HG03175 (cell line): ENCODE results near the gene HADHB.
"Not testable (repeated sequence)": the region's sequence is repeated elsewhere in the genome, so short reads cannot be mapped to it uniquely, and the experiment has no call there.

Source experiments
- ATAC-seq: cut with Tn5 transposase; IDR thresholded peaks from one replicate; pipeline ENCODE4 v1.9.1; 2021; ENCODE audit warnings: mild to moderate bottlenecking, moderate library complexity; ENCODE audit not compliant: unreplicated experiment

The HADHB gene

DNA sequence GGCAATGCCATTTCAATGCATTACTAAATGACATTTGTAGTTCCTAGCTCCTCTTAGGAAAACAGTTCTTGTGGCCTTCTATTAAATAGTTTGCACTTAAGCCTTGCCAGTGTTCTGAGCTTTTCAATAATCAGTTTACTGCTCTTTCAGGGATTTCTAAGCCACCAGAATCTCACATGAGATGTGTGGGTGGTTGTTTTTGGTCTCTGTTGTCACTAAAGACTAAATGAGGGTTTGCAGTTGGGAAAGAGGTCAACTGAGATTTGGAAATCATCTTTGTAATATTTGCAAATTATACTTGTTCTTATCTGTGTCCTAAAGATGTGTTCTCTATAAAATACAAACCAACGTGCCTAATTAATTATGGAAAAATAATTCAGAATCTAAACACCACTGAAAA, 45.3 kb downstream of the HADHB start:
- no peak for ATAC-seq

DNA sequence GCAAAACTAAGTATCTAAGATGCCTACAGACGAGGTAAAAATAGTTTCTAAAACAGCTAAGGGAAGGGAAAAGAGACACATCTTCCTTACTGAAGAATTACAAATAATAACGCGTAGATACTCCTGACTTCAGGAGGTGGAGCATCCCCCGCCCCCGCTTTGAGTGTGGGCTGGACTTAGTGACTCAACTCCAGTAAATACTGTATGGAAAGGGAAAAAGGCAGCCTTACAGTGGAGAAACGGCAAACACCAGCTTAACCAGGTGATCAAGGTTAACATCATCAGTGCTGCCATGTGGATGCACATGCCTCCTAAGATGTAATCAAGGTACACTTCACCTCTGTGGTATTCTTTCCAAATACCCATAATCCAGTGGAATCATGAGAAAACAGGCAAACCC, 47.9 kb downstream of the HADHB start:
- ATAC-seq = no peak

DNA sequence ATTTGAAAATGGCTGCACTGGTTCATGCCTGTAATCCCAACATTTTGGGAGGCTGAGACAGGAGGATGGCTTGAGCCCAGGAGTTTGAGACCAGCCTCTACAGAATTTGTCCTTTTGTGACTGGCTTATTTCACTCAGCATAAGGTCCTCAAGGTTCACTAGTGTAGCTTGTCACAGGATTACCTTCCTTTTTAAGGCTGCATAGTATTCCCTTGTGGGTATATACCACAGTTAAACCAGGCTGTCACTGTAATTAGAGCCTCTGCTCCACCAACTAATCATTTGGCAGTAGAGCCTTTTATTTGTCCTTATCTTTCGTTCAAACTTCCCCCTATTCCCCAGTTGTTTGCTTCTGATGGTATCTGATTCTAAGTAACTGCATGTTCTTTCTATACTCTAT, 50.8 kb downstream of the HADHB start:
- ATAC-seq = no peak

DNA sequence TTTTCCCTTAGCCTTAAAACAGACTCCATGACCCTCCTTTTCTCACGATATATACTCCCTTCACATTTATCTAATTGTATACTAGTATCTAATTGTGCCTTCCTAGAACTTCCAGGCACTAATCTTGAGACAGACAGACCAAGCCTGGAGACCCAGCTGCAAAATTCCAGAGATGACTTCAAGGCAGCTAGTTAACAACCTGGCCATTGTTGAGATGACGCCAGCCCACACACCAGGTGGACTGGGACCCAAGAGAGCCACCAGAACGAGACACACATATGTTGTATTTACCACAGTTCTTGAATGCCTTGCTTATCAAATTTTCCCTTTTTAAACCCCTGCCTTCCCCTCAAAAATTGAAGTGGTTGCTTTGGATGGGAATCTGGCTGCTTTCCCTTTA, 52.3 kb downstream of the HADHB start:
- ATAC-seq = no peak

DNA sequence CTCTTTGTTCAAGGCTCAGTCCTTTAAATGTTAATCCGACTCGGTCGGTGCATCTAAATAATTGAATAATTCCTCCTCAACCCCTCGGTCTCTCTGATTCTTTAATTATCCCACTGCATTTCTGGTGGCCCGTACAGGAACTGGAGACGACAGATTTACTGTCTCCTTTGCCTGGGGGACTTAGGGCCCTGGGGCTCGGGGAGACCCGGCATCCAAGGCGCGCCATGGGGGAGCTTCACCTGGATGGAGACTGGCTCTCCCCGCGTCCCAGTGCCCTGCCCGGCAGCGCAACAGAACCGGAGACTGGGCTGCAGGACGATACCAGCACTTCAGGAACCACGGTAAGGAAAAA, 53.5 kb downstream of the HADHB start:
- ATAC-seq = no peak

DNA sequence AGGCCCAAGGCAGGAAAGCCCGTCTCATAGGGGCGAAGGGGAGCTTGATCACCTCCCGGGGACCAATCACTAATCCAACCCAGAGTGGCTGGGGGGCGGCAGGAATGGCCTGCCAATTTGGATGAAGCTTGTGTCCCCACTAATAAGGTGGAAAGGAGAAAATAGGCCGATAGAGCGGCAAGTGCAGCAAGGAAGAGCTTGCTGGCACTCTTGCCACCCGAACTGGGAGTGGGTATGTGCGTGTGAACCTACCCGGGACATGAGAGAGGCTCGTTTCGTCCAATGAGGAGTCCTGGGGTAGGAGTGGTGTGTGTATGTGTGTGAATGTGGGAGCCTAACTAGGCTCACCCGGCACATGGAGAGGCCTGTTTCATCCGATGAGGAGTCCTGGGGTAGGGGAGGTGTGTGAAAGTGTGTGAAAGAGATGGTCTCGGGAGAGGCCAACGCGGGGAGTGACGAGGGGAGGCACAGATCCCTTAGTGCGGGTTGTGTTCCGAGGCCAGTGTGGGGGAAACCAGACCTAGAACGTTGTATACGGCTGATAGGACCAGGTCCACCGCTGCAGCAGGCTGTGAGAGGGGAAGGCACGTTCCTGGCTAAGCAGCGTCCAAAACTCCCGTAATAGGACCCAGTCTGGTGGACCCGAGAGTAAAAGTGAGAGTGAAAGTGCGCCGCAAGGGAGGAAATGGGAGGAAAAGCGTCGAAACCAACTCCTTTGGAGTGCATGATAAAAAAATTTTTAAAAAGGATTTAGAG, 54.1 kb downstream of the HADHB start:
- ATAC-seq = no peak

DNA sequence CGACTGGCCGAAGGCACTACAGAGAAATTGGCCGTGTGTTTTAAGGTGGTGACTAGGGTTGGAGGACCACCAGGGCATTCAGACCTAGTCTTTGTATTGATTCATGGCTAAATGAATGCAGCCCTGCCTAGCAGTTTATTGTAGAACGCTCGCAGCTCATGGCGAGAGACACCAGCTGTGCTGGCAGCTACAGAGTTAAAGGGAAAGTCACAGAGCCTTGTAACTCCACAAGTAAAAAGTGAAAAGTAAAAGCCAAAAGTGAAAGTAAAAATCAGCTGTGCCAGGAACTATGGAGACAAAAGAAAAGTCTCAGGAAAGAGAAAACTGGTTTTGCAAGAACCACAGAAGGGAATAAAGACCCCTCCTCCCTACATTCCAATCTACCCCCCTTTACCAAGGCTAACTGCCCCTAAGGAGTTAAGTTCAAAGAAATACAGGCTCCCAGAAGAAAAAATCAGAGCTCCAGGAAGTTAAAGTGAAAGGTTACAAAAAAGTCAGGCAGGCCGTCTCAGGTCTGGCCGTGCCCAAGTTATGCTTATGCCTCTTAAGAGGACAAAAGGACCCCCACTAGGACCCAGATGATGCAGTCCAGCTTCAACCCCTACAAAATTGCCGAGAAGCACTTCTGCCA, 54.8 kb downstream of the HADHB start:
- ATAC-seq = no peak

DNA sequence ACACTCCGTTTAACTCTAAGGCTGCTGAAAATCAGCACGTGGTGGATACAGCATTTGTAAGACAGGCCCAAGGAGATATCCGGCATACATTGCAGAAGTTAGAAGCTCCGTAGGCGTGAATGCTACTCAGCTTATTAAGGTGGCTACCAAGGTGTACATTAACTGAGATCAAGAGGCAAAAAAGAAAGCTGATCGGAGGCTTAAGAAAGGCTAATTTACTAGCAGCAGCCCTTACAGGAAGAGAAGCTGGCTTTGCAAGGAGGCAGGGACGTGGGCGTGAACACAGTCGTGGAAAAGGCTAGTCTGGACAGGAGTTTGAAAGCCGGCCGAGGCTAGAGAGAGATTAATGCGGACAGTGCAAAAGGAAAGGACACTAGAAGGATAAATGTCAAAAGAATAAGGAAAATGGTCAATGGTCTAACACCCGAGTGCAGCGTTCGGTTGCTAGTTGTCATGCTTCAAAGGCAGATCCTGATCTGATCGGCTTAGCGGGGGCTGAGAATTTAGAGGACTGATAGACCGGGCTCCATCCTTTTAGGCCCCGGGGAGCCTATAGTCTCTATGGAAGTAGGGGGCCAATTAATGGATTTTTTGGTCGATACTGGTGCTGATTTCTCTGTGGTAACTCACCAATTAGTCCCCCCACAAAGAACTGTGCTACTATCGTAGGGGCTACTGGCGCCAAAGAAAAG, 55.6 kb downstream of the HADHB start:
- no peak for ATAC-seq

DNA sequence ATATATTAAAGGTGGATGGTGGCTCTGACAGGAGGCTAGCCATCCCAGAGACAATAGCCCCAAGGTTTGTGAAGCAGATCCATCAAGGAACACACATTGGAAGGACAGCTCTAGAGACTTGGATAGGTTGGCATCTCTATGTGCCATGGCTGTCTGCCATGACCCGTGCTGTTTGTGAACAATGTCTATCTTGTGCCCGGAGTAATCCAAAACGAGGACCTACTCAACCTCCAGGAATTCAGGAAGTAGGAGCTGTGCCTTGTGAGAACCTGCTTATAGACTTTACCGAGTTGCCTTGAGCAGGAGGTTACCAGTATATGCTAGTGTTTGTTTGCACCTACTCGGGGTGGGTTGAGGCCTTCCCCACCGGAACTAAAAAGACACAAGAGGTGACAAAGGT, 58.1 kb downstream of the HADHB start:
- no peak for ATAC-seq

DNA sequence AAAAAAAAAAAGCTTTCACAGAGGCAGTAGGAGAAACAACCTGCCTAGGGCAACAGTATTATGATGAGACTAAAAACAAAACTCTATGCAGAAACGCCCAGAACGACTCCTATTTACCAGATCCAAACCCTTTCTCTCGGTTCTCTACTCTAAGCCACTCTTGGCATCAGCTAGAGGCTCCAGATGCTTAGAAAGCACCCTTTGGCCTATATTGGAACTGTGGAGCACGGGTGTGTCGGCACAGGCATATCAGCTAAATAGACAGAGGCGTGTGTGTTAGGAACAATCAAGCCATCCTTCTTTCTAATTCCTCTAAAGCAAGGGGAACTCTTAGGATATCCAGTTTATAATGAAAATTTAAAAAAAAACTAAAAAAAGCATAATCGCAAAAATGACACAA, 60.4 kb downstream of the HADHB start:
- not testable (repeated sequence) for ATAC-seq

DNA sequence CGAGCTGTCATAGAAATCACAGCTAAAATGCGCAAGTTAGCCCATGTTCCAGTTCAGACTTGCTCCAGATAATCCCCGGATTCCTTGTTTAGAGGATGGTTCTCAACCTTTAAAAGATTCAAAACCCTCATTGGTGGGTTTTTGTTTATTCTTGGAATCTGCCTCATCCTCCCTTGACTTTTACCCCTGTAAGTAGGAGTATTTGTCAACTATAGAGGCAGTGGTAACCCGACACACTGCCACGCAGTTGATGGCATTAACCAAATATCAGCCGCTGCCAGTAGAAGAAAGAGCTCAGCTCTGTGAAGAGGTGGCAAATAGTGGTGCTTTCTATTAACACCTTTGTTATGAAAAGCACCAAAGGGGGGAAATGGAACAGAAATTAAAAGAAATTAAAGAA, 60.8 kb downstream of the HADHB start:
- no peak for ATAC-seq

DNA sequence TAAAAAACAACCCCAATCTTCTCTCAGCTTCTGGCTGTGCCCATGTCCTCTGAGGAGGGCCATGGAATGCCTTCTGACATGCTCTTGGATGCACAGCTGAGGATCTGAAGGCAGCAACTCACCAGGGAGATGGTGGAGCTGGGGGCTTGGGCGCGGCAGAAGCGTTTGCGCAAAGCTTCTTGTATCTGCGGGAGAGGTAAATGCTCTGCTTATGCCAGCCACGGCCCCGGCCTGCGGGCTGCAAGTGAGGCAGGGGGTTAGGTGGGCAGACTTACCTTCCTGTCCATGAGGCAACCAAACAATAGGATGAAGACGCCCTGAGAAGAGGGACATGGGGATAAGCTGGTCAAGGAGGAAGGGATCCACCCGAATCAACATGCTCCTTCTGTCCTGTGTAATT, 65.2 kb downstream of the HADHB start:
- no peak for ATAC-seq

DNA sequence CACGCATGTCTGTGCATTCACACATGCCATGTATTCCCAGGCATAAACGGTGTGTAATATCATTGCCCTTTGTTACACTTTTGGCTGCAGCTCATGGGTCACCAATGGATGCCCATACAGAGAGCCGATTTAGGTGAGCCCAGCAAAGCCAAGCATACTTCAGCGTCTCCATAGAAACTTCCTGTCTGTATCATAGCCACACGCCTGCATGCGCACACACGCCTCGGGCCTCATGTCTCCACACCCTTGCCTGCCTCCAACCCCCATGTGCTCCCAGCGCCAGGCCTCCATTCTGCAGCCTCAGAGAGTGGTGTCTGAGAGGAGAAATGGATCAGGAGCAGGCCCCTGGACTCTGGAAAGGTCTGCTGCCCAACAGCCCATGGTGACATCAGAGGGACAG, 67.7 kb downstream of the HADHB start:
- no peak for ATAC-seq

DNA sequence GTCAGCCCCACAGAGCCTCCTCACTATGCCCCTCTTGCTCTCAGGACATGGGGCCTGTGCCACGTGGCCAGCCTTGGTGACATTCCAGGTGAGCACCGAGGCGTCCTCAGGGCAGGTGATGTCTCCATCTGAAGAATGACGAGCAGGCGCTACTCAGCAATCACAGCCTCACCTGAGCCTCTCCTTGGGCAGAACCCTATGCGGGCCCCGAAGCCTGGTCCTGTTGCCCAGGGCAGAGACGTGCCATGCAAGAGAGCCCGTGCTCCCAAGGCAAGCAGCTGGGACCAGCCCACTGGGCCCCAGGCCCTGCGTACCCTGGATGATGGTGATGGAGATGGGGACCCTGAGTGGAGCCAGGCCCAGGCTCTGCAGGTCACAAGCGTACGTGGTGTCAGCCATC, 68.7 kb downstream of the HADHB start:
- ATAC-seq = no peak

DNA sequence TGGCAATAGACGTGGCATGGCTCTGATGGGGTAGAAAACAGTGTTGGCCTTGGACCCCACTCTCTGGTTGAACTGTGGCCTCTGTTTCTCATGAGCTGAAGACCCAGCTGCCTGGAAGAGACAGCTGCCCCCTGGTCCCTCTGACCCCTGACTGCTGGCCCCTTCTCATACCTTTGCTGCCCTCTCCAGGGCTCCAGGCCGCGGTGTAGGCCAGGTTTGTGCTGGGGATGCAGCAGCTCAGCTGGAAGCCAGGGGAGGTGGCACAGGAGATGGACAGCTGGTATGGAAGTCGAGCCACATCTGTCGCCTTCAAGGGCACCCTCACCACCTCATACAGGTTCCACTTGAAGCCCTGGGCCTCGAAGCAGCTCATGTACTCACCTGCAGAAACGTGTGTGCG, 69.5 kb downstream of the HADHB start:
- no peak for ATAC-seq

DNA sequence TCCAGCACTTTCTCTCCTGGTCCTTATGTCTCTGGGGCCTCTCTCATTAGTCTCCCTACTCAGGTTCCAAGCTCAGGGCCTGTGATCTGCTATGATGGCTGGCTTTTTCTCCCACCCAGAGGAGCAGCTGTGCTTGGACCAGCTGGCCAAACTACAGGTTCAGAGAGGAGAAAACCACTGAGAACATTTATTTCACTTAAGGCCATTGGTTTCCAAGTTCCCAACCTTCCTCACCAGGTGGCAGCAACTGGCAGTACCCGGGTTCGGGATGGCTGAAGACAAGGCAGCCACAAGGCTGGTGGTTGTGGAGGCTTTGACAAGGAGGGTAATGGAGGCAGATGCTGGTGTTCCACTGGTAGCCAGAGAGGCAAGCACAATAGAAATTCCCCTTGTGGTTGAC, 71.3 kb downstream of the HADHB start:
- no peak for ATAC-seq

DNA sequence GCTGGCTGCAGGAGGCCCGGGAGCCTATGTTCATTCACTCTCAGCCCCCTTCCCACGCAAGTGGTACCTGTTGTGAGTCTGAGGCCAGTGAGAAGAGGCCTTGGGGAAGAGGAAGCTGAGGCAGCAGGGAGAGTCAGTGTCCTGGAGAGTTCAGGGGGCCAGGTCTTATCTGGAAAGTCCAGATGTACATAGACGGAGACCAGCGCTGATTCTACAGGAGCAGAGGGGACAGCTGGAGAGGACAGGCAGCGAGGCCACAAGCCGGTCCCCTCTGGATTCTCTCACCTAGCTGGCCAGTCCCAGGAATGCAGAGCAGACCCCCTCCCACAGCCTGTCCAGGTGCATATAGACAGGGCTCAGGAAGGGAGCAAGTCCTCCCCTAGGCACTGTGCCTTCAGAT, 72.1 kb downstream of the HADHB start:
- ATAC-seq = no peak

DNA sequence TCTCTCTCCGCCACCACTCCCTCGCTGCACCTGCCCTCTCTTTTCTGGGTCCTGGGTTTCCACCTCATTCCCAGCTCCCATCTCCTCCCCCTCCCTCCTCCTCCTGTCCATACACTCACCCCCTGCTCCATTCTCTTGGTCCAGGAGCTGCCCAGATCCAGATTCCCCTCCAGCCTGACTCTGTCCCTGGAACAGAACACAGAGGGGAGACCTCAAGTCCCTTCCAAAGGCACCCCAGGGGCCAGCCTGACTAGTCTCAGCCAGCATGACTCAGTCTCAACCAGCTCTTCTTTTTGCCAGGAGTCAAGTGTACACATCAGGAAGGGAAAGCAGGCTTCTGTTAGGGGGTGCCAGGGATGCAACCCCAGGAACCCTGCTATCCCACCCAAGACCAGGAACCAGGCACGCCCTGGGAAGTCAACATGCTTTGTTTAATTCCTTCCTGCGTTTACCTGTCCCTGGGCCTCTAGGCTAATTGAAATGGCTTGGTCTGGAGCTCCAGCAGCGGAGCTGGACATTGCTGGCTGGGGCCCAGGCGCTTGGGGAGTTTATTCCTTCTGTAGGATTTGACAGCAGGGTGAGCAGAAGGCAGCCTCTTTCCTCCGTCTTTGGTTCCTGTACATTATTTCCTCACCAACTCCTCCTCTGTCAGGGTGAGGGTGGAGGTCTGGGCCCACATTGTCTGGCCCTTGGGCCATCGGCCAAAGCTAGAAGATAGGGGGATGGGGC, 72.8 kb downstream of the HADHB start:
- ATAC-seq = no peak

DNA sequence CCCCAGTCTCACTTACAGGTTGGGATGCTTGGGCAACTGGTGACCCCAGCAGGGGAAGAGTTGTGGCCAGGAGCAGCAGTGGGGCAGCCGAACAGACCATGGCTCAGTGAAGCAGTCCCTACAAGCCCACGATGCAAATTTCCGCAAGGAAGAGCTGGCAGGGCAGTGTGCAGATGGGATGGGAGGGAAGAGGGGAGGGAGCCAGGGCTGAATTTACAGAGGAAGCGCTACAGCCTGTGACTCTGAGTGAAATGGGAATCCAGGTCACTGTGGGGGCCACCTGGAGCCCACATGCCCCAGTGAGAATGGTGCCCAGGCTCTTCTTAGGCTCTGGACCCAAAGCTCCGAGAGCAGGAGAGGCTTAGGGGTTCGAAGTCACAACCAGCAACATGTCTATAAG, 74.2 kb downstream of the HADHB start:
- ATAC-seq = no peak

DNA sequence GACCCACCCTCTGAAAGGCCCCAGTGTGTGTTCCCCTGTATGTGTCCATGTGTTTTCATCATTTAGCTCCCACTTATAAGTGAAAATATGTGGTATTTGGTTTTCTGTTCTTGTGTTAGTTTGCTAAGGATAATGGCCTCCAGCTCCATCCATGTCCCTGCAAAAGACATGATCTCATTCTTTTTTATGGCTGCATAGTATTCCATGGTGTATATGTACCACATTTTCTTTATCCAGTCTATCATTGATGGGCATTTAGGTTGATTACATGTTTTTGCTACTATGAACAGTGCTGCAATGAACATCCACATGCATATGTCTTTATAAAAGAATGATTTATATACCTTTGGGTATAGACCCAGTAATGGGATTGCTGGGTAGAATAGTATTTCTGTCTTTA, 79.7 kb downstream of the HADHB start:
- ATAC-seq = not testable (repeated sequence)

DNA sequence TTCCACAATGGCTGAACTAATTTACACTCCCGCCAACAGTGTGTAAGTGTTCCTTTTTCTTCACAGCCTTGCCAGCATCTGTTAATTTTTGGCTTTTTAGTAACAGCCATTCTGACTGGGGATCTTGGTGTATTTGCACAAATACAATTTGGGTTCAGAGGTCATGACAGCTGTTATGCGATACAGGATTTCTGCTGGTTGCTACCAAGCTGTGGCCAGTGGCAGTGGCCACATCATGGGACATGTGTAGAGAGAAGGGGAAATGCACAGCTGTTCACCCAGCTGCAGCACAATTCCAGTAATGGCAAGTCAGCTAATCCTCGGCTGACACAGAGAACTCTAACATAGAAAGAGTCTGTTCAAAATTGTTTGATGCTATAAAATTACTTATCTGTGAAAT, 80.2 kb downstream of the HADHB start:
- no peak for ATAC-seq

DNA sequence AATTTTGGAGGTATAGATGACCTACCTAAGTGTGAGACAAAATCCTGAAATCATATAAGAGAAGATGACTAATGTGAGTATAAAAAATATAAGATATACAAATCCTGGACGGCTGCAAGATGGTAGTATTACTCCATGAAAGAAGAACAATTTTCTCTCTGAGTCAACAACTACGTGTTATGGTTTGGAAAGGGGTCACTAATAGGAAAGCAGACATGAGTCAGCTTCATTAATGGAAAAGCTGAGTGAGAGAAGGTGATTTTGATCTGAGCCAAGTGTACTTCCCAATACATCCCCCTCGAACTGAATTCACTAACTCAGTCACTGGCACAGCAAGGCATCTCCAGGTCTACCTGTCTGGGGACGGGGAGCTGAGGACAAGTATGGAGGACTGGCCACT, 81.1 kb downstream of the HADHB start:
- ATAC-seq = no peak
